Islet of Langerhans (tissue), 1 donor: ENCODE results near the gene EVPLL.
"Not testable (repeated sequence)": the region's sequence is repeated elsewhere in the genome, so short reads cannot be mapped to it uniquely, and the experiment has no call there.

Source experiments
- FAIRE-seq: peaks from one replicate; lab custom pipeline; 2011; peaks lifted over from hg19 to GRCh38; lab: Jason Lieb, UNC

Gene EVPLL

DNA sequence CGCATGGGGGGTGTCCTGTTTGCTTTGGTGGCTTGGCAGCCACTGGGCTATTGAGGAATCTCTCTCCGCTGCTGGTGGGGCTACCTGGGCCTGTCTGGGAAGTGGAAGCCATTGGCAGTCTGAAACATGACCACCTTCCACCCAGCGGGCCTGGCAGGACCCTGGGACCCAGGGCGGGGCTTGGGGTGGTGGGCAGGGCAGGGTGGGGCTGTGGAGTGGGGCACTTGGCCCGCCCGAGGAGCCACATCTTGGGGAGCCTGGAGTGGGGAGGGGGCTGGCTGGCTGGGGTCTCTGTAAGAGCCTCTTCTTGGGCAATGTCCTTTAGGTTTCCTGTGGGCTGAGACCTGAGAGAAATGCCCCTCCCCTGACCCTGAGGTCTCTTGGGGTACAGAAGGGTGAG, 48.0 kb downstream of the EVPLL start:
- not testable (repeated sequence) for FAIRE-seq

- not testable (repeated sequence) for FAIRE-seq
Measured at GRCh38 chr17:18426639-18427038, 49.1 kb downstream of the EVPLL start.

DNA sequence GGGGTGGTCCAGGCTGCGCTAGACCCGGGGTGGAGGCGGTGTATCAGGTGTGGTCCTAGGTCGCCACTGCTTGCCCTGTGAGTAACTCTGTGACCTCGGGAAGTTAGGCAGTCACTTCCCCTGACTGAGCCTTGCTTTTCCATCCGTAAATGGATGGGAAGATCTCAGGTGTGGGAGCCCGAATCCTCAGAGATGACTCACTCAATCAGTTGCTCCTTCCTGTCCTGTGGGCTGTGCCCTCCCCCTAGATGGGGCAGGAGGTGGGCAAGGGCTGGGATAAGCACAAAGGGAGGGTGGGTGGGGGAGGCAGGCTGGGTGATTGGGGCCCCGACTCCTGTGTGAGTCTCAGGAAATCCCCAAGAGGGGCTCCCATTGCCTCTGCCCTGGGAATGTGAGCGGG, 54.6 kb downstream of the EVPLL start:
- not testable (repeated sequence) for FAIRE-seq
